Peyer's patch (tissue), 4 donors: ENCODE data around the gene HLA-C.

ENCODE experiments used
- POLR2A ChIP-seq, 2 donors: fragments of 450-650 bp; IDR thresholded peaks; one replicate each; pipeline ENCODE4 v1.5.1; 2017; ENCODE audit warnings: antibody characterized with exemption in 2 of 2, mild to moderate bottlenecking in 2 of 2, moderate library complexity in 2 of 2
- TF ChIP-seq, protein P1 (sequence below), 6 experiments: fragments of 450-650 bp in 4 of 6; fragments of 200-600 bp in 2 of 6; sonication (generic) in 1 of 6; IDR thresholded peaks; one replicate each; pipeline ENCODE4 v1.5.1; 2017 to 2019; ENCODE audit warnings: antibody characterized with exemption in 6 of 6, mild to moderate bottlenecking in 3 of 6, moderate library complexity in 1 of 6

DNA sequence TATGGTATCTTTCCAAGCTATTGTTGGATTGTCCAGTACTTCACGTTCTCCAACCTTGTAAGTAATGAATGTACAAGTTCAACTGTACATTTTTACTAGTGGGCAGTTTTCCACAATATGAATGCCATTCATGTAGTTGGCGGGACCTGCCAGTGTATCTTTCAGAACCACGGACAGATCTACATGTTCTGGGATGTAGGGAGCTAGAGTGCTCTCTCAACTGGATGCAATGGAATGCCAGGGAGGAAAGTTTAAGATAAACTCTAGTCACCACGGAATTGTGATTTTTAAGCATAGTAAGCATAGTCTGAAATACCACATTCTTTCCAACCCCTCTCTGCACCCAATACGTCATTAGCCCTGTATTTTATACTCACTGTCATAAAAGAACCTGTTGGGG lies 21.5 kb upstream of the HLA-C start:
- TF ChIP-seq, protein P1, sequence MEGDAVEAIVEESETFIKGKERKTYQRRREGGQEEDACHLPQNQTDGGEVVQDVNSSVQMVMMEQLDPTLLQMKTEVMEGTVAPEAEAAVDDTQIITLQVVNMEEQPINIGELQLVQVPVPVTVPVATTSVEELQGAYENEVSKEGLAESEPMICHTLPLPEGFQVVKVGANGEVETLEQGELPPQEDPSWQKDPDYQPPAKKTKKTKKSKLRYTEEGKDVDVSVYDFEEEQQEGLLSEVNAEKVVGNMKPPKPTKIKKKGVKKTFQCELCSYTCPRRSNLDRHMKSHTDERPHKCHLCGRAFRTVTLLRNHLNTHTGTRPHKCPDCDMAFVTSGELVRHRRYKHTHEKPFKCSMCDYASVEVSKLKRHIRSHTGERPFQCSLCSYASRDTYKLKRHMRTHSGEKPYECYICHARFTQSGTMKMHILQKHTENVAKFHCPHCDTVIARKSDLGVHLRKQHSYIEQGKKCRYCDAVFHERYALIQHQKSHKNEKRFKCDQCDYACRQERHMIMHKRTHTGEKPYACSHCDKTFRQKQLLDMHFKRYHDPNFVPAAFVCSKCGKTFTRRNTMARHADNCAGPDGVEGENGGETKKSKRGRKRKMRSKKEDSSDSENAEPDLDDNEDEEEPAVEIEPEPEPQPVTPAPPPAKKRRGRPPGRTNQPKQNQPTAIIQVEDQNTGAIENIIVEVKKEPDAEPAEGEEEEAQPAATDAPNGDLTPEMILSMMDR (IDR thresholded peaks at IDR 0.05): no peak
- TF ChIP-seq POLR2A (IDR thresholded peaks at IDR 0.05): no peak
